H1 (cell line): ENCODE data around the gene RPUSD3. TPM values are rescaled to one million over a fixed set of nuclear protein-coding genes. Genes with fewer than 3 reads are reported as not detected.

Experiments
- CBX5 ChIP-seq: fragments of 300-800, 300-1000 bp; sonication (generic); IDR thresholded peaks from 2 replicates; pipeline ENCODE4 v1.7.1; 2016; ENCODE audit warnings: antibody characterized with exemption, low read length, low read depth
- CEBPB ChIP-seq: IDR thresholded peaks from 2 replicates; pipeline ENCODE4 v1.6.1; 2012; ENCODE audit warnings: low read depth, low read length
- CHD1 ChIP-seq: IDR thresholded peaks from 2 replicates; pipeline ENCODE4 v1.6.1; 2012; ENCODE audit warnings: low read depth, low read length, improper control_type of control experiment
- CTBP2 ChIP-seq: IDR thresholded peaks from 2 replicates; pipeline ENCODE4 v1.7.0; 2011; ENCODE audit warnings: borderline replicate concordance, mild to moderate bottlenecking, moderate library complexity, mixed read lengths, low read length; ENCODE audit not compliant: insufficient read depth, insufficient read length
- FOSL1 ChIP-seq: IDR thresholded peaks from 2 replicates; pipeline ENCODE4 v1.6.1; 2011; ENCODE audit warnings: mild to moderate bottlenecking, low read depth, low read length, moderate library complexity; ENCODE audit not compliant: insufficient read depth
- GABPA ChIP-seq: IDR thresholded peaks from 2 replicates; pipeline ENCODE4 v1.6.1; 2011; ENCODE audit warnings: mild to moderate bottlenecking, low read length, moderate library complexity, borderline replicate concordance; ENCODE audit not compliant: insufficient read depth
- KDM4A ChIP-seq: IDR thresholded peaks from one replicate; pipeline ENCODE4 v1.7.1; 2012; ENCODE audit warnings: low read depth, mild to moderate bottlenecking, moderate library complexity, low read length, inconsistent platforms; ENCODE audit not compliant: severe bottlenecking
- POLR2A ChIP-seq, 2 experiments: IDR thresholded peaks; 1 replicate in 1 of 2; 2 replicates in 1 of 2; pipeline ENCODE4 v1.6.1; 2011; ENCODE audit warnings: low read depth in 2 of 2, low read length in 2 of 2, mild to moderate bottlenecking in 2 of 2; ENCODE audit errors: control extremely low read depth in 1 of 2
- SP4 ChIP-seq: IDR thresholded peaks from 2 replicates; pipeline ENCODE4 v1.6.1; 2012; ENCODE audit warnings: low read length, inconsistent platforms
- polyA plus RNA-seq, 7 experiments: library from polyadenylated mRNA; depleted of rRNA in 3 of 7; stranded (reverse) in 5 of 7; unstranded in 2 of 7; fragments of >200 nt in 5 of 7; fragments of 200-250 nt in 2 of 7; gene quantifications; 1 replicate in 5 of 7; 2 replicates in 1 of 7; 4 replicates in 1 of 7; pipeline versions ENCODE4 v1.2.1 to v1.2.3, GENCODE V29; 2011 to 2013; ENCODE audit warnings: missing spikeins in 2 of 7, mixed read lengths in 2 of 7
- total RNA-seq: library from RNA; stranded (reverse); fragmentation: NEBNext Ultra II Directional; extraction: Animal tissue kit (Norgen Biotek cat#: 25700); gene quantifications from 2 replicates; pipeline ENCODE4 v1.2.1, GENCODE V29; 2021
- TF ChIP-seq, protein P1 (sequence below): IDR thresholded peaks from 2 replicates; pipeline ENCODE4 v1.6.1; 2012; ENCODE audit warnings: inconsistent platforms

RPUSD3 gene
- total and polyA plus RNA-seq, 2 of the 8 experiments (the other 6 are each of a cell fraction or from before 2014, with no cell fraction given): 68.4 to 154 TPM

DNA sequence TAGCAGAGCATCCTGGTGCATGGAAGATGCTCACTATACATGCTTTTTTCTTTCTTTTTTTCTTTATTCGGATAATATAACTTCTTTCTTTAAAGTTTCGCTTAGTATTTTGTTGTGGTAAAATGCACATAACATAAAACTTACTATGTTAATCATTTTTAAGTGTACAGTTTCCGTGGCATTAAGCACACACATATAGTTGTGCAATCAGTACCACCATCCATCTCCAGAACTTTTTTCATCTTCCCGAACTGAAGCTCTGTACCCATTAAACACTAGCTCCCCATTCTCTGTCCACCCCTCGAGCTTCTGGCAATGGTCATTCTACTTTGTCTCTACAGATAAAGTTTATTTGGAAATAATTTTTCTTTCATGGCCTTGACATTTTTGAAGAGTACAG, 45.6 kb upstream of the RPUSD3 start (continued):
- TF ChIP-seq KDM4A (no peak), POLR2A (IDR thresholded peaks at IDR 0.05; ENCODE audit: control extremely low read depth in 1 of 2, low read depth in 2 of 2, low read length in 2 of 2) (no peak), CTBP2 (no peak), GABPA (no peak), CBX5 (no peak), SP4 (no peak), CHD1 (no peak), CEBPB (no peak), FOSL1 (no peak)
- TF ChIP-seq, protein P1, sequence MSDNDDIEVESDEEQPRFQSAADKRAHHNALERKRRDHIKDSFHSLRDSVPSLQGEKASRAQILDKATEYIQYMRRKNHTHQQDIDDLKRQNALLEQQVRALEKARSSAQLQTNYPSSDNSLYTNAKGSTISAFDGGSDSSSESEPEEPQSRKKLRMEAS: no peak
